Chondrocyte (in vitro differentiated cells): ENCODE results near the gene TCAIM. TPM values are rescaled to one million over a fixed set of nuclear protein-coding genes. Genes with fewer than 3 reads are reported as not detected.

ENCODE experiments used
- DNase-seq: peaks from one replicate; pipeline ENCODE4 v3.0.0; 2021; ENCODE audit warnings: mixed read lengths, low spot score
- H3K27ac Mint-ChIP-seq: one replicate; pipeline ENCODE4 v1.8.0; 2021; ENCODE audit warnings: mild to moderate bottlenecking, moderate library complexity, mixed read lengths; ENCODE audit not compliant: unreplicated experiment
- H3K27me3 Mint-ChIP-seq: 2 replicates; pipeline ENCODE4 v1.8.0; 2021; ENCODE audit warnings: low read depth, mixed read lengths
- H3K36me3 Mint-ChIP-seq: 2 replicates; pipeline ENCODE4 v1.8.0; 2021; ENCODE audit warnings: low read depth, mixed read lengths
- H3K4me1 Mint-ChIP-seq: 2 replicates; pipeline ENCODE4 v1.8.0; 2021; ENCODE audit warnings: low read depth, mild to moderate bottlenecking, mixed read lengths
- H3K4me3 Mint-ChIP-seq: one replicate; pipeline ENCODE4 v1.8.0; 2021; ENCODE audit warnings: mild to moderate bottlenecking, moderate library complexity, mixed read lengths; ENCODE audit not compliant: unreplicated experiment
- H3K9me3 Mint-ChIP-seq: 2 replicates; pipeline ENCODE4 v1.8.0; 2021; ENCODE audit warnings: low read depth, mixed read lengths
- CTCF ChIP-seq: fragments of 200-600 bp; sonication (generic); IDR thresholded peaks from 2 replicates; pipeline ENCODE4 v1.5.0; 2021; ENCODE audit warnings: antibody characterized with exemption, mild to moderate bottlenecking, moderate library complexity
- total RNA-seq: library from RNA; stranded (reverse); gene quantifications from 3 replicates; pipeline ENCODE4 v1.2.1, GENCODE V29; 2021

The TCAIM gene
- total RNA-seq, 1 donor from 2014 or later = 24.1 TPM

DNA sequence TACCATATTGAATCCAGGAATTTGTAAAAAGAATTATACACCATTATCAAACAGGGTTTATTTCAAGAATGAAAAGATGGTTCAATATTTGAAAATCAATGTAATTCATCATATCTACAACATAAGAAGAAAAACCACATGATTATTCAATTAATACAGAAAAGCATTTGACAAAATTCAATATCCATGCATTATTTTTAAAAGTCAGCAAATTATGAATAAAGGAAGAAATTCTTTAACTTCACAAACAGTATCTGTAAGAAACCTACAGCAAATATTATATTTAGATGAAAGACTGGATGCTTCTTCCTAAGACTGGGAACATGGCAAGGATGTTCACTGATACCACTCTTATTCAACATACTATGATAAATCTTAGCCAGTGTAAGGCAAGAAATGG, 41.3 kb upstream of the TCAIM start:
- H3K4me3 Mint-ChIP-seq = no peak overlapping the region
- no peak overlapping the region for H3K27ac Mint-ChIP-seq
- H3K9me3 Mint-ChIP-seq = no peaks in the 10 kb centered on the region
- no peak for TF ChIP-seq CTCF
- no peaks in the 10 kb centered on the region for H3K36me3 Mint-ChIP-seq
- H3K4me1 Mint-ChIP-seq = no peaks in the 10 kb centered on the region
- no peak for DNase-seq
- H3K27me3 Mint-ChIP-seq = peaks cover 27% of the 10 kb centered on the region

GRCh38 chr3:44301746-44302145, 36.8 kb upstream of the TCAIM start:
- no peak overlapping the region for H3K27ac Mint-ChIP-seq
- H3K36me3 Mint-ChIP-seq = no peaks in the 10 kb centered on the region
- H3K27me3 Mint-ChIP-seq = peaks cover 27% of the 10 kb centered on the region
- H3K9me3 Mint-ChIP-seq = no peaks in the 10 kb centered on the region
- no peaks in the 10 kb centered on the region for H3K4me1 Mint-ChIP-seq
- H3K4me3 Mint-ChIP-seq = no peak overlapping the region
- no peak for TF ChIP-seq CTCF
- DNase-seq = no peak

GRCh38 chr3:44309500-44309899, 29.1 kb upstream of the TCAIM start:
- Mint-ChIP-seq H3K9me3 (no peaks in the 10 kb centered on the region), H3K27me3 (peaks cover 23% of the 10 kb centered on the region), H3K4me1 (no peaks in the 10 kb centered on the region), H3K36me3 (no peaks in the 10 kb centered on the region), H3K4me3 (no peak overlapping the region), H3K27ac (no peak overlapping the region)
- no peak for DNase-seq
- TF ChIP-seq CTCF = no peak

GRCh38 chr3:44318891-44319311, 19.7 kb upstream of the TCAIM start:
- no peaks in the 10 kb centered on the region for H3K4me1 Mint-ChIP-seq
- H3K27ac Mint-ChIP-seq = no peak overlapping the region
- no peaks in the 10 kb centered on the region for H3K36me3 Mint-ChIP-seq
- DNase-seq = no peak
- no peak for TF ChIP-seq CTCF
- no peak overlapping the region for H3K4me3 Mint-ChIP-seq
- H3K9me3 Mint-ChIP-seq = no peaks in the 10 kb centered on the region
- H3K27me3 Mint-ChIP-seq = peaks cover 15% of the 10 kb centered on the region

DNA sequence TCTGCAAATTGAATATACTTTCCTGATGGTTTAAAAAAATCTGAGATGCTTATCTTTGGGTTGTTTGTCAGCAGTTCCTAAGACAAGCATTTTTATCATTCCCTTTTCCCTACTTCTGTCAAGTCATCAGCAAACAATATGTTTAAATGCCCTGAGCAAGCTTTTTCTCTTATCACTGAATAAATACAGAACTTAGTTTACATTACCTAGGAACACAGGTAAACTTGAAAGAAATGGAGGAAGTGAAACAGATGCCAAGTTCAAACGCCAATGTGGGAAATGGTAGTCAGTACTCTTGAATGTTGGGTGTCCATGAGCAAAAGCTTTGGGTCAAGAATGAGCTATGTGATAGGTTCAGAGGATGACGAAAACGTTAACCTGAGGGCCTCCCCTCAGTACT, 17.2 kb upstream of the TCAIM start:
- no peak for DNase-seq
- Mint-ChIP-seq H3K36me3 (peaks cover 2% of the 10 kb centered on the region), H3K4me3 (no peak overlapping the region), H3K27ac (no peak overlapping the region), H3K9me3 (peaks cover 3% of the 10 kb centered on the region), H3K4me1 (no peaks in the 10 kb centered on the region), H3K27me3 (peaks cover 16% of the 10 kb centered on the region)
- no peak for TF ChIP-seq CTCF
